ENCODE measurements around the gene PCDHGA1. TPM values are rescaled to one million over a fixed set of nuclear protein-coding genes. Genes with fewer than 3 reads are reported as not detected.

PCDHGA1 gene
- total RNA-seq, 1 experiment from 2014 or later, result 2.2 TPM

DNA sequence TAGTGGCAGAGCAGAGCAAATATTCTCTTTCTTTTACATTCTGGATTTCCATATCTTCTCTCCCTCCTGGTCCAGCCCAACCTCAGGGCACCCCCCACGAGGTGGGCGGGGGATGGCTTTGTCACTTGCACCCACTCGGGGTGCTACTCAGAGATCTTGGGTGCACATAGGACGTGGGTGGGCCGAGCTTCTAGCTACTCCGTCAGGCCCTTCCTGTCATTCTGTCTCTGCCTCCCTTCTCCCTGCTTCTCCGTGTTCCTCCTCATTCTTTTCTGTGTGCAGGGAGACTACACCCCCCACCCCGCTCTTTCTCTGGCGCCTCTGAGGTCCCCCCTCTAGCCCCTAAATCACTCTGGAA, 178.1 kb downstream of the PCDHGA1 start:
- Histone ChIP-seq H3K36me3 (ENCODE audit: insufficient read depth, low read length, poor library complexity, severe bottlenecking) (peaks cover 33% of the 10 kb centered on the region), H3K4me1 (ENCODE audit: insufficient read depth, low read length, poor library complexity, severe bottlenecking) (peaks cover 42% of the 10 kb centered on the region), H3K27ac (ENCODE audit: low read depth, low read length, poor library complexity, severe bottlenecking) (peak overlapping the region; percentile 85), H3K9me3 (ENCODE audit: low read depth, low read length, poor library complexity, severe bottlenecking) (no peaks in the 10 kb centered on the region), H3K27me3 (replicated peaks; ENCODE audit: insufficient read depth, low read depth, low read length, poor library complexity) (no peaks in the 10 kb centered on the region), H3K4me3 (ENCODE audit: low read depth, low read length, poor library complexity, severe bottlenecking) (peak overlapping the region; percentile 18)
- POLR2A ChIA-PET (ENCODE audit: low non-redundant PET), result no interaction called here
- intact Hi-C loops (cut with micrococcal nuclease; ENCODE audit: unreplicated experiment), result no loop called here
- CTCF ChIA-PET, result interaction anchor here (1.0 kb wide), 1 partner anchor 285 kb away, joined by 3 read pairs; the partner anchor contains the start of gene PCDHB14
- BruUV-seq (replicated peaks), result no TSS peak
- no peak for DNase-seq (ENCODE audit: low spot score)
- no peak for TF ChIP-seq EZH2 (IDR thresholded peaks at IDR 0.05; ENCODE audit: borderline replicate concordance, low read depth, low read length, poor library complexity, severe bottlenecking)
- TF ChIP-seq, protein P1, sequence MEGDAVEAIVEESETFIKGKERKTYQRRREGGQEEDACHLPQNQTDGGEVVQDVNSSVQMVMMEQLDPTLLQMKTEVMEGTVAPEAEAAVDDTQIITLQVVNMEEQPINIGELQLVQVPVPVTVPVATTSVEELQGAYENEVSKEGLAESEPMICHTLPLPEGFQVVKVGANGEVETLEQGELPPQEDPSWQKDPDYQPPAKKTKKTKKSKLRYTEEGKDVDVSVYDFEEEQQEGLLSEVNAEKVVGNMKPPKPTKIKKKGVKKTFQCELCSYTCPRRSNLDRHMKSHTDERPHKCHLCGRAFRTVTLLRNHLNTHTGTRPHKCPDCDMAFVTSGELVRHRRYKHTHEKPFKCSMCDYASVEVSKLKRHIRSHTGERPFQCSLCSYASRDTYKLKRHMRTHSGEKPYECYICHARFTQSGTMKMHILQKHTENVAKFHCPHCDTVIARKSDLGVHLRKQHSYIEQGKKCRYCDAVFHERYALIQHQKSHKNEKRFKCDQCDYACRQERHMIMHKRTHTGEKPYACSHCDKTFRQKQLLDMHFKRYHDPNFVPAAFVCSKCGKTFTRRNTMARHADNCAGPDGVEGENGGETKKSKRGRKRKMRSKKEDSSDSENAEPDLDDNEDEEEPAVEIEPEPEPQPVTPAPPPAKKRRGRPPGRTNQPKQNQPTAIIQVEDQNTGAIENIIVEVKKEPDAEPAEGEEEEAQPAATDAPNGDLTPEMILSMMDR (conservative IDR thresholded peaks at IDR 0.05; ENCODE audit: low read depth, low read length), result no peak

GRCh38 chr5:141508798-141509611, 178.7 kb downstream of the PCDHGA1 start:
- DNase-seq (ENCODE audit: low spot score), result peak; percentile 90
- peak overlapping the region; percentile 85 for H3K27ac ChIP-seq (ENCODE audit: low read depth, low read length, poor library complexity, severe bottlenecking)
- BruUV-seq (replicated peaks), result no TSS peak
- peaks cover 29% of the 10 kb centered on the region for H3K36me3 ChIP-seq (ENCODE audit: insufficient read depth, low read length, poor library complexity, severe bottlenecking)
- no peaks in the 10 kb centered on the region for H3K27me3 ChIP-seq (replicated peaks; ENCODE audit: insufficient read depth, low read depth, low read length, poor library complexity)
- ChIA-PET CTCF (interaction anchor here (0.5 to 0.9 kb wide), 3 partner anchors 133 to 286 kb away, joined by 3 to 7 read pairs (median 5); partner anchors contain the start of gene PCDHB14), POLR2A (ENCODE audit: low non-redundant PET) (no interaction called here)
- H3K9me3 ChIP-seq (ENCODE audit: low read depth, low read length, poor library complexity, severe bottlenecking), result no peaks in the 10 kb centered on the region
- H3K4me3 ChIP-seq (ENCODE audit: low read depth, low read length, poor library complexity, severe bottlenecking), result peak overlapping the region; percentile 18
- peaks cover 46% of the 10 kb centered on the region for H3K4me1 ChIP-seq (ENCODE audit: insufficient read depth, low read length, poor library complexity, severe bottlenecking)
- intact Hi-C loops (cut with micrococcal nuclease; ENCODE audit: unreplicated experiment), result no loop called here
- TF ChIP-seq, protein P1 (conservative IDR thresholded peaks at IDR 0.05; ENCODE audit: low read depth, low read length), result no peak
- no peak for TF ChIP-seq EZH2 (IDR thresholded peaks at IDR 0.05; ENCODE audit: borderline replicate concordance, low read depth, low read length, poor library complexity, severe bottlenecking)

DNA sequence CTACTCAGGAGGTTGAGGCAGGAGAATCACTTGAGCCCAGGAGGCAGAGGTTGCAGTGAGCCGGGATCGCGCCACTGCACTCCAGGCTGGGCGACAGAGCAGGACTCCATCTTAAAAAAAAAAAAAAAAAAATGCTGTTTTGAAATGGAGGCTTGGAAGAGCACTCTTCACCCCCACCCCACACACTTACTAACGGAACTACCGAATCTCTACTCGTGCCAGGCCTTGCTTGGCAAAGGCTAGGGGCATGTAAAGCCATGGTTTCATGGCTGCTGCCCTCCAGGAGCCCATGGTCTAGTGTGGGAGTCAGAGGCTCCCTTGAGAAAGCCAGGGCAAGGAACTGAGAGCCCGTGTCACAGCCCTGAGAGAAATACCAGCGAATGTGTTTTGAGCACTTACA, 179.8 kb downstream of the PCDHGA1 start:
- Histone ChIP-seq H3K4me3 (ENCODE audit: low read depth, low read length, poor library complexity, severe bottlenecking) (no peak overlapping the region), H3K9me3 (ENCODE audit: low read depth, low read length, poor library complexity, severe bottlenecking) (no peaks in the 10 kb centered on the region), H3K4me1 (ENCODE audit: insufficient read depth, low read length, poor library complexity, severe bottlenecking) (peaks cover 58% of the 10 kb centered on the region), H3K27me3 (replicated peaks; ENCODE audit: insufficient read depth, low read depth, low read length, poor library complexity) (no peaks in the 10 kb centered on the region), H3K36me3 (ENCODE audit: insufficient read depth, low read length, poor library complexity, severe bottlenecking) (peaks cover 26% of the 10 kb centered on the region), H3K27ac (ENCODE audit: low read depth, low read length, poor library complexity, severe bottlenecking) (peak overlapping the region; percentile 85)
- CTCF ChIA-PET, result no interaction called here
- intact Hi-C loops (cut with micrococcal nuclease; ENCODE audit: unreplicated experiment), result loop anchor here (5.0 kb wide), 1 partner anchor 33 kb away; the partner anchor contains the start of gene PCDHGC3
- DNase-seq (ENCODE audit: low spot score), result no peak
- BruUV-seq (replicated peaks), result no TSS peak
- TF ChIP-seq, protein P1 (conservative IDR thresholded peaks at IDR 0.05; ENCODE audit: low read depth, low read length), result no peak
- TF ChIP-seq EZH2 (IDR thresholded peaks at IDR 0.05; ENCODE audit: borderline replicate concordance, low read depth, low read length, poor library complexity, severe bottlenecking), result no peak
- POLR2A ChIA-PET (ENCODE audit: low non-redundant PET), result no interaction called here

Data from A673 (cell line).